Activated naive CD8-positive, alpha-beta T cell (primary cell): Measurements from ENCODE around the gene NDUFAF8.

Experiments used
- H3K27ac Mint-ChIP-seq: one replicate; pipeline ENCODE4 v1.8.0; 2021; ENCODE audit warnings: mixed read lengths
- H3K27me3 Mint-ChIP-seq: one replicate; pipeline ENCODE4 v1.8.0; 2021; ENCODE audit warnings: mixed read lengths
- H3K36me3 Mint-ChIP-seq: one replicate; pipeline ENCODE4 v1.8.0; 2021; ENCODE audit warnings: mixed read lengths
- H3K4me1 Mint-ChIP-seq: one replicate; pipeline ENCODE4 v1.8.0; 2021; ENCODE audit warnings: low read depth, mixed read lengths
- H3K4me3 Mint-ChIP-seq: one replicate; pipeline ENCODE4 v1.8.0; 2021; ENCODE audit warnings: mild to moderate bottlenecking, mixed read lengths
- H3K9me3 Mint-ChIP-seq: one replicate; pipeline ENCODE4 v1.8.0; 2021; ENCODE audit warnings: low read depth, mixed read lengths

NDUFAF8 gene

DNA sequence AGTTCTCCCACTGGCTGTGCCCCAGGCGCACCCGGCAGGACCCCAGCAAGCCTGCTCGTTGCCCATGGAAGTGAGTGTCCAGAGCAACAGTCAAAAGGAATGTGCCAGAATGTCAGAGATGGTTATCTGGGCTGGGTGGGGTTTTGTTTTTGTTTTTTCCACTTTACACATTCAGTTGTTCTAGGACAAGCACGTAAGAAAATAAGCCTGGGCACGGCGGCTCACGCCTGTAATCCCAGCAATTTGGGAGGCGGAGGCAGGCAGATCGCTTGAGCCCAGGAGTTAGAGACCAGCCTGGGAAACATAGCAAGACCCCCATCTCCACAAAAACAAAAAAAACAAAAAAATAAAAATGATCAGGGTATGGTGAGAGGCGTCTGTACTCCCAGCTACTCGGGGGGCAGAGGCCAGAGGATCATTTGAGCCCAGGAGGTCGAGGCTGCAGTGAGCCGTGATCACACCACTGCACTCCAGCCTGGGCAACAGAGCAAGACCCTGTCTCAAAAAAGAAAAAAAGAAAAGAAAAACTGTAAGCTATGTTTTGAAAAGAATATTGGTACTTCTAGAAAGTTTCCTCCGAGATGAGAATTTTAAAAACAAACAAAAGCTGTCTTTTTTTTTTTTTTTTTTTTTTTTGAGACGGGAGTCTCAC lies 8.3 kb downstream of the NDUFAF8 start:
- Mint-ChIP-seq H3K27ac (no peak overlapping the region), H3K4me1 (peaks cover 4% of the 10 kb centered on the region), H3K27me3 (no peaks in the 10 kb centered on the region), H3K36me3 (no peaks in the 10 kb centered on the region), H3K4me3 (no peak overlapping the region), H3K9me3 (no peaks in the 10 kb centered on the region)

DNA sequence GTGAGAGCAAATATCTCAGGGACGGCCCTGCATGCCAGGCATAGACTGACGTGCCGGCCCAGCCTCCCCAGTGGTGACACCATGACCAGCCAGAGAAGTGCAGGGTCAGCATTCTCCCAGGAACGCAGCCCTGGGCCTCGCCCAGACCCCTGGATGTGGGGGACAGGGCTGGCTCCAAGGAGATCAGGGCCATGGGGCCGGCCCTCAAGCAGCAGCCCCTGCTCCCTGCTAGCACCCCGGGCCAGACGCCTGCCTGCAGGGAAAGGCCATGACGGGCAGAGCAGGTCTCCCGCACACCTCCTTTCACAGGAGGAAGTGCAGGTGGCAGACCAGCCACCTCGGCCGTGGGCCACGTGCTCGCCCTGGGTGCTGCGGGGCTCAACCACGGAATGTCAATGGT lies 9.5 kb downstream of the NDUFAF8 start:
- peaks cover 11% of the 10 kb centered on the region for H3K4me1 Mint-ChIP-seq
- H3K27ac Mint-ChIP-seq: no peak overlapping the region
- peaks cover 5% of the 10 kb centered on the region for H3K36me3 Mint-ChIP-seq
- no peaks in the 10 kb centered on the region for H3K27me3 Mint-ChIP-seq
- no peaks in the 10 kb centered on the region for H3K9me3 Mint-ChIP-seq
- no peak overlapping the region for H3K4me3 Mint-ChIP-seq

DNA sequence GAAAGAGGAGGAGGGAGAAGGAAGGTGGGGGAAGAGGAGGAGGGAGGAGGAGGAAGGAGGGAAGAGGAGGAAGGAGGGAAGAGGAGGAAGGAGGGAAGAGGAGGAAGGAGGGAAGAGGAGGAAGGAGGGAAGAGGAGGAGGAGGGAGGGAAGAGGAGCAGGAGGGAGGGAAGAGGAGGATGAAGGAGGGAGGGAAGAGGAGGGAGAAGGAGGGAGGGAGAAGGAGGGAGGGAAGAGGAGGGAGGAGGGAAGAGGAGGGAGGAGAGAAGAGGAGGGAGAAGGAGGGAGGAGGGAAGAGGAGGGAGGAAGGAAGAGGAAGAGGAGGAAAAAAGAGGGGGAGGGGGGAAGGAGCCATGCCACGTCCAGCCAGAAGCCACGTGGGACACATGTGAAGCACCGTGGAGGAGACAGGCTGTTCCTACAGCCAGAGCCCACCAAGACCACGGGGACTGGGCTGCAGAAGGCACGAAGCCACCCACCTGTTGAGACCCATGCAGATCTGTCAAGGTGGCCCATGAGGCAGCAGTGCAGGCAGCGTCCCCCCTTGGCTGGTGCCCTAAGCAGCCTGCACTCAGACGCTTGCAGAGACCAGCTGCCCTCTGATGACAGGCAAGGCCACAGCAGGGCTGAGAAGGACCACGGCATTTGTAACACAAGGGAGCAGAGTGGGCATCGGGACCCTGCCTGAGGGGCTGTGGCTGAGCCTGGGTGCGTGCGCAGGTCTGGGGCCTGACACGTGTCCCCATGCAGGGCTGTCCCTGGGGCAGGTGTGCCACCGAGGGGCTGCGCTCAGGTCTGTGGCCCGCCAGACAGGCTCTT lies 10.3 kb downstream of the NDUFAF8 start:
- Mint-ChIP-seq H3K36me3 (peaks cover 5% of the 10 kb centered on the region), H3K4me1 (peaks cover 14% of the 10 kb centered on the region), H3K27ac (no peak overlapping the region), H3K9me3 (no peaks in the 10 kb centered on the region), H3K4me3 (no peak overlapping the region), H3K27me3 (no peaks in the 10 kb centered on the region)

DNA sequence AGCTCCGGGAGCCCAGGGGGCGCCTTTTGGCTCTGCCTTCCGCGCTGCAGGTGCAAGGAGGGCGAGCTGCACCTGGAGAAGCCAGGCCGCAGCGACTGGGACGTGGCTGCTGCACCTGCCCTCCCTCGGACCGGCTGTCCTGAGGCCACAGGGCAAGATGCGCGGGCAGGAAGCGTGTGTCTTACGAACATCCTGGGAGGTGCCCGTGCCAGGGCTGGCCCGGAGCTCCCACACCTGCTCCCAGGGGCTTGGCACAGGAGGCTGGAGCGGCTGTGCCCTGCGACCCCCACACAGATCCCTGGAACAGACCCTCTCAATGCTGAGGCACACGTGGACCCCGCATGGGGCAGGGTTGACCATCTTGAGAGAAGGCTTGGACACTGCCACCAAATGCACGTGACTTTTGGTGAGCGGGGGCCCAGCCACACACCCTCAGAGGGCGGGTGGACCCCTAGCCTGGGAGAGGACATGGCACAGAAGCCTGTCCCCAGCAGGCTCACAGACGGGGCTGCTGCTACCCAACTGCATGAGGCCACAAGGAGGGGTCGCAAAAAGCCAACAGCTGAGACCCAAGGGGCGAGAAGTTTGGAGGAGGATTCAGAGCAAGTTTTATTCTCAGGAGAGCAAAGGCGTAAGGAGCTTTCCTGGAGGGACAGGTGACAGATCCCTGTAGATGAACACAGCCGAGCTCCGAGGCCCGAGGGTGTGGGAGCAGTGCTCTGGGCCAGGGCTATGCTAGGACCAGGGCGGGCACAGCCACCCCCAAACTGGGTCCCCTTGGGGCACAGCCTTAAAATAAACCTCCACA lies 11.4 kb downstream of the NDUFAF8 start:
- no peaks in the 10 kb centered on the region for H3K27me3 Mint-ChIP-seq

DNA sequence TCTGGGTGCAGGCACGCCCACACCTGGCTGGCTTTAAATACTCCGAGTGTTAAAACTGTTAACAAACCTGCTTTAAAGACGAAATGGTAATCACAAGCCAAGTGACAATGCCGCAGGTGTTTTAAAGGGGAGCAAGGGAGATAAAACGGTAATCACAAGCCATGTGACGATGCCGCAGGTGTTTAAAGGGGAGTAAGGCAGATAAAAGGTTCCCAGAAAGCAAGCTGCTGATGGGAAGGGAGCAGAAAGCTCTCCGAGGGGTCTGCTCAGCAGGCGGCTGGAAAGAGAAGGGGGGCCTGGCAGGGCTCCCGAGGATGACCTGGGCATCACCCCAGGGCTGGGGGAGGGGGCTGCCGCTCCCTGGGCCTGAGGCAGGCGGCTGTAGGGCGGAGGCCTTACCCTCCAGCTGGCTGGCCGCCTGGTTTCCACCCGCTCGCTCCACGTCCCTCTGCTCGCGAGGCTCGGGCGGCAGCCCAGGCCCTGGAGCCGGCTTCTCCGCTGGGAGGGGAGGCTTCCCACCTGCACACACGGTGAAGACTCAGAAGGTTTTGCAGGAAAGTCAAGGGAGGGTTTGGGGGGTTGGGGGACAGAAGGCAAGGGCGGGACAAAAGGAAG lies 12.1 kb downstream of the NDUFAF8 start:
- Mint-ChIP-seq H3K4me3 (peak overlapping the region; percentile 10), H3K27ac (no peak overlapping the region), H3K27me3 (no peaks in the 10 kb centered on the region), H3K9me3 (no peaks in the 10 kb centered on the region), H3K4me1 (peaks cover 14% of the 10 kb centered on the region), H3K36me3 (peaks cover 5% of the 10 kb centered on the region)

More for the DNA sequence above, 11.4 kb downstream of the NDUFAF8 start:
- peaks cover 14% of the 10 kb centered on the region for H3K4me1 Mint-ChIP-seq
- no peaks in the 10 kb centered on the region for H3K9me3 Mint-ChIP-seq
- peaks cover 5% of the 10 kb centered on the region for H3K36me3 Mint-ChIP-seq
- no peak overlapping the region for H3K27ac Mint-ChIP-seq
- H3K4me3 Mint-ChIP-seq: peak overlapping the region; percentile 10

DNA sequence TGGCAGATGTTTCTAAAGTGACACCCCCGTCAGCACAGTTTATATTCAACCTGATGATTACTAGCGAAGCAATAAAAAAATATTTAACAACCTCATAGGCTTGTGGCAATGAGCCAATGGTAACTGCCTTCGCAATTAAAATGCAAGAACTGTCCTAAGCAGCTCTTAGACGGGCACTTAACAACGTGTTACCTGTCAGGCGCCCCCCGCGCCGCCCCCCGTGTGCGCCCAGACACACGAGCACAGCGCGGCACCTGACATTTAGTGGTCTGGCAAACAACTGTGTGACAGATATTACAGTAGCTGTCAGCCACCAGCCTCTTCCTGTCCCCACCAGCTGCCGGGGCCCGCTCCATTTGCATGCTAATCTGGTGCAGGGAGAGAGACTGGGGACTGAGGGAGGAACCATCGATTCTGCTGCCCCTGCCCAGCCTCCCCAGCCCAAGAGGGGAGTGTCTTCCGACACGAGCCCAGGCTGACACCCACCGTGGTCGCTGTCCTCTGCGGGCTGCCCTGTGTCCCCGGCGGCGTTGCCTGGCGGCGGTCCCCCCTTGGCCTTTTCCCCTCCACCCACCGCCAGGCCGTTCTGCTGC lies 12.7 kb downstream of the NDUFAF8 start:
- Mint-ChIP-seq H3K4me1 (peaks cover 14% of the 10 kb centered on the region), H3K9me3 (no peaks in the 10 kb centered on the region), H3K27ac (no peak overlapping the region), H3K27me3 (no peaks in the 10 kb centered on the region), H3K36me3 (peaks cover 5% of the 10 kb centered on the region), H3K4me3 (peak overlapping the region; percentile 10)

DNA sequence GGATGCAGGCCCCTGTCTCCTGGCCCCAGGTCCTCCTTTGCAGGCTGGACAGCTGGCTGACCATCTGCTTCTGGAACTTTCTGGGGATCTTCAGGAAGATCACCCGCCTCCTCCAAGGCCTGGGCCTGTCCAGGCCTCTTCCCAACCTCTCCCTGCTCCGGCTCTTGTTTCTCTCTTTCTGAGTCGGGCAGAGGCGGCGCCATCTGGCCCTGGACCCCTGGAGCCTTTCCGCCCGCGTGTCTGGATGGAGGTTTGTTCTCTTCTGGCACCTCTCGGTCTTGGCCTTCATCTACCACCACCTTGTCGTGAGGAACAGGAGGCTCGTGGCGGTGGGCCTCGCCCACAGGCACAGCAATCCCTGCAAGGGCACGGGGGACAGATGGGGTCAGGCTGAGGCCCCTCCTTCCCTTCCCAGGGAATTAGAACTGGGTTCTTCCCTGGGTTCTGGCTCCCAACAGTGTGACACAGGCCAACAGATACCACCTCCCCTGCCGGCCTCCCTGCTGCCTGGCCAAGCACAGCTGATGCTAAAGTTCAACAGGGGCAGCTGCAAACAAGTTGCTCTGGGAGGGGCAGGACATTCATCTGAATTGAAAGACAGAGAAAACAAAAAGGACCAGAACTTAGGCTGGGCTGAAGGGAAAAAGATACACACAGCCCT lies 13.3 kb downstream of the NDUFAF8 start:
- Mint-ChIP-seq H3K36me3 (peaks cover 5% of the 10 kb centered on the region), H3K27ac (no peak overlapping the region), H3K4me3 (no peak overlapping the region), H3K9me3 (no peaks in the 10 kb centered on the region), H3K4me1 (peaks cover 14% of the 10 kb centered on the region), H3K27me3 (no peaks in the 10 kb centered on the region)

DNA sequence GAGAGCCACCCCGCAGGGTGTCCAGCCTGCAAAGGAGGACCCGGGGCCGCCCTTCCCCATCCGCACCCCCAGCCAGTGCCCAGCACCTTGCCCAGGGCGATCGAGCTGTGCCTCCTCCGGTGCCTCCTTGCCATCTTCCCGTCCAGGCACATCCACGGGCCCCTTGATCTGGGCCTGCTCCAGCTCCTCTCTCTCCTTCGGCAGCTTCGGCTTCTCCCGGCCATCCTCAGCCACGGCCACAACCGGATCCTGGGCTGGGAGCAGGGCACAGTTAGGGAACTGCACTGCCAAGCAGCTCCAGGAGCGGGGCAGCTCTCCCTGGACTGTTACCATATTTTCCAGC lies 13.8 kb downstream of the NDUFAF8 start:
- Mint-ChIP-seq H3K4me3 (no peak overlapping the region), H3K27ac (peak overlapping the region; percentile 30), H3K4me1 (peaks cover 14% of the 10 kb centered on the region), H3K9me3 (no peaks in the 10 kb centered on the region), H3K36me3 (peaks cover 5% of the 10 kb centered on the region), H3K27me3 (no peaks in the 10 kb centered on the region)

DNA sequence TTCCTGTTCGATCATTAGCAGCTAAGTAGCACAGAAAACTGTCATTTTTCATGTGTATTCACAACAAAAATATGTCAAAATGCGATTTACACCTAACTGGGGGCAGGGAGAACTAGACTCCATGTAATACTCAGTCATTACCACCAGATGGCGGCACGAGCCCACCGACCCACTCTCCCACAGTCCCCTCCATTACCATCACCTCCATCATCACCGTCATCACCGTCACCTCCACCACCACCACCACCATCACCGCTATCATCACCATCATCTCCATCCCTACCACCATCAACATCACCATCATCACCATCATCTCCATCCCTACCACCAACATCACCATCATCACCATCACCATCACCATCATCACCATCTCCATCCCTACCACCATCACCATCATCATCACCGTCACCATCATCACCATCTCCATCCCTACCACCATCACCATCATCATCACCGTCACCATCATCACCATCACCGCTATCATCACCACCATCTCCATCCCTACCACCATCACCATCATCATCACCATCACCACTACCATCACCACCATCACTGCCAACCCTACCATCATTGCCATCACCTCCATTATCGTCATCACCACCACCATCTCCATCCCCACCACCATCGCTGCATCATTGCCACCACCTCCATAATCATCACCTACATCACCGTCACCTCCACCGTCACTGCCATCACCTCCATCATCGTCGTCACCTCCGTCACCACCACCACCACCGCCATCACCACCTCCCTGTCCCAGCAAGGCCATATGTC lies 14.4 kb downstream of the NDUFAF8 start:
- Mint-ChIP-seq H3K27ac (peak overlapping the region; percentile 46), H3K9me3 (no peaks in the 10 kb centered on the region), H3K27me3 (no peaks in the 10 kb centered on the region), H3K36me3 (peaks cover 5% of the 10 kb centered on the region), H3K4me3 (peak overlapping the region; percentile 33), H3K4me1 (peaks cover 14% of the 10 kb centered on the region)

DNA sequence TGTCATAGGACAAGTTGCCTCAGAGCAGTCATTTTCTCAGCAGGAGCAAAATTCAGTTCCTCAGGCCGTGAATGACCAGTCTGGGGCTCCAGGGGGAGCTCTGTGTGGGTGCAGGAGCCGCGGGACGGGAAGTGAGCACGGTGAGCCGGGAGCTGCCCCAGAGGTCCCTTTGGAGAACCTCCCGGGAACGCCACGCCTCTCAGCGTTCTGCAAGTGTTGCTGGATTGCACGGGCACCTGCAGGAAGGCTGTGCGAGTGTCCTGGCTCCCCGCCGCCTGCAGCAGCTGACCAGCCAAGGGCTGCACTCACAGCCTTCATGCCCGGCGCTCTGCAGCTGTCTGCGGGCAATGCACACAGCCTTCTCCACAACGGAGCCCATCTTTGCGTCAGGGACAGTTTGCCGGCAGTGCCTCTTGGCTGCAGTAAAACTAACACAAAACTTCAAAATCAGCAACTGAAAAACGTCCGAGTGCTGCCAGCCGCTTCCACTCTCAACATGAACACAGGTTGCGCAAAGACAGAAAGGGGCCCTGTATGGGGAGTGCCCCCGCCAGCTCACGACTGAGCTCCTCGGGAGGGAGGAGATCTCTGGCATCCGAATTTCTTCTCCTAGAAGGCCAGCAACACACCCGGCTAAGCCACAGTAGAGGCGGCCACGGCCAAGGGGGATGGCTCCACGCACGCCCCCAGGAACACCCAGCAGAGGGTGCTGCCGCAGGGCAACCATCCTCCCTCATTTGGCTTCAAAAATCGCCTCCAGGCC lies 16.0 kb downstream of the NDUFAF8 start:
- Mint-ChIP-seq H3K27me3 (no peaks in the 10 kb centered on the region), H3K4me3 (no peak overlapping the region), H3K36me3 (peaks cover 5% of the 10 kb centered on the region), H3K9me3 (no peaks in the 10 kb centered on the region), H3K4me1 (peaks cover 12% of the 10 kb centered on the region), H3K27ac (no peak overlapping the region)

DNA sequence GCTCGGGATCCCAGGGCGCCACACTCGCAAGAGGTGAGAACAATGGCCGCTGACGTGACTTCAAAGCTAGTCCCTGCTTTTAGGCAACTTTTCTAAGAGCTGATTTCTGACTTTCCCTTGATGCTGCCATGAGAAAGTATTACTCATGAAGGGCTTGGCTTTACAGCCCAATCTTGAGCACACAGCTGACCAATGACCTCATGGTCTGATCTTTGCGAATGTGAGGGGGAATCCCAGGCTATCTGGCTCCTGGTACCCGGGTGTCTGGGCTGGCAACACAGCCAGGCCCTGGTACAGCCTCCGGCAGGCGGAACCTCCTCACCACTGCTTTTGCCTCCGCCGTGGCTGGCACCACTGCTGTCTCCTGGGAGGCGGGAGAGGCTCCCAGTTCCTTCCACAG lies 17.5 kb downstream of the NDUFAF8 start:
- Mint-ChIP-seq H3K4me3 (no peak overlapping the region), H3K27ac (no peak overlapping the region), H3K27me3 (no peaks in the 10 kb centered on the region), H3K4me1 (peaks cover 10% of the 10 kb centered on the region), H3K36me3 (peaks cover 5% of the 10 kb centered on the region), H3K9me3 (no peaks in the 10 kb centered on the region)

DNA sequence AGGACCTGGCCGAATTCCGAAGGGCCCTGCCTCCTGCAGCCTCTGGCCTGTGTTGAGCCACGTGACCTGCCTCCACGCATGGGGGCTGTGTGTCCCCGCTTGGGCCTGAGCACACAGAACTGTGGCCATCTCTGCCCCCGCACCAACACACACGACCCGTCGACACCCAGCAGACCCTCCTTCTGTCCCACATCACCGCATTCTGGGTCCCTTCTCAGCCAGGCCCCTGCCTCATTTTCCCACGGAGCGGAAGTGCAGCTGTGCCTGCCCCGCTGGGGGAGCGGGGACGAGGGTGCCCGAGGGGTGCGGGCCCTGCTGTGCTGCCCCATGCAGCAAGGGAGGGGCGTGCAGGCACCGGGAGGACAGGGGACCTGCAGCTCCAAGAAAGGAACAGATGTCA lies 18.4 kb downstream of the NDUFAF8 start:
- Mint-ChIP-seq H3K27ac (no peak overlapping the region), H3K27me3 (no peaks in the 10 kb centered on the region), H3K4me3 (no peak overlapping the region), H3K36me3 (peaks cover 5% of the 10 kb centered on the region), H3K4me1 (peaks cover 10% of the 10 kb centered on the region), H3K9me3 (no peaks in the 10 kb centered on the region)

DNA sequence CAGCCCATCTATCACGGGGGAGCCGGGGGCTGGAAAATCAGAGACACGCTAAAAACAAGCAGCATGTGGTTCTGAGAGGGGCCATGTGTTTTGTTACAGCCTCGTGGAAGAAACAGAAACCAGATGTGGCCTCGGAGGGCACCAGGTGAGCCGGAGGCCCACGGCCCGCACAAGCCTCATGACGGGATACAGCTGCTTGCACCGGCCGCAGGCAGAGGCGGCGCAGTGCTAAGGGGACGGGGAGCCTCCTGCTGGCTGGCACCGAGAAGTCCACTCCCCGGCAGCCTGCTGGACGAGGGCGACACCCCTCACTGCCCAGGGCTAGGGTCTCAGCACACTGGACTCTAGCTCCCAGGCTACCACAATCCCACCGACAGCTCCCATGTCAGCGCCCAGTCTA lies 19.2 kb downstream of the NDUFAF8 start:
- H3K9me3 Mint-ChIP-seq: no peaks in the 10 kb centered on the region
- H3K36me3 Mint-ChIP-seq: peaks cover 2% of the 10 kb centered on the region
- no peaks in the 10 kb centered on the region for H3K27me3 Mint-ChIP-seq
- H3K4me1 Mint-ChIP-seq: peaks cover 7% of the 10 kb centered on the region
- H3K27ac Mint-ChIP-seq: no peak overlapping the region
- H3K4me3 Mint-ChIP-seq: no peak overlapping the region
